HG03469 (cell line): ENCODE data around the gene POMT2.
"Not testable (repeated sequence)": the region's sequence is repeated elsewhere in the genome, so short reads cannot be mapped to it uniquely, and the experiment has no call there.

Experiments
- ATAC-seq: cut with Tn5 transposase; IDR thresholded peaks from one replicate; pipeline ENCODE4 v1.9.1; 2021; ENCODE audit warnings: mild to moderate bottlenecking, moderate library complexity, moderate number of reproducible peaks; ENCODE audit not compliant: unreplicated experiment

Gene POMT2

DNA sequence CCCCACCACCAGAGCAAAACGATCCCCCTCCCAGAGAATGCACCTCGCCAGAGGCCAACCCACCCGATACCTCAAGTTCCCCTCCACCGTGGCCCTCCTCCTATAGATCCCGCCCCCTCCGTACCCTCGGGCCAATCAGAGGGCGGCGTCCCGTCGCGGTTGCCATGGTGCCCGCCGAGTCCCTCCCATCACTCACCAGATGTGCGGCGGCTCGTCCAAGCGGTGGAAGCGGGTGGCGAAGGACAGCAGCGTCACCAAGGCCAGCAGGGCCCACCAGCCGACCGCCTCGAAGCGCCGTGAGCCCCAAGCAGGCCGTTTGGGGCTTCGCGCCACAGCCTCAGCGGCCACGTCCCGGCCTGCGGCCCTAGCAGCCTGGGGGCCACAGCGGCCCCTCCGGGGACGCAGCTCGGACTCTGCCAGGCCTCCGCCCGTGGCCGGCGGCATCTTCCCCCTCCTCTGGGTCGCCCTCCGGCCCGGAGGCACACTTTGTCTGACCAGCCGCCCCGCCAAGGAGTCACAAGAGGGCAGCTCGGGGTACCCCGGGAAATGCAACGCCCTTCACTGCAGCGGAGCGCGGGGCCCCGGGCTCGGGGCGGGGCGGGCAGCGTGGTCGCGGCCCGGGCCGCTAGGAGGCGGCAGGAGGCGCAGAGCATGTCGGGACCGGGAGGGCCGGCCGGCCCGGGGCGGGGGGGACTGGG, at the start of gene POMT2:
Gene POMT2, minus strand, starts transcription at position 646 of the 698 bp plus-strand sequence. Its CDS starts 202 bp downstream, at position 444.
- ATAC-seq, result peak; percentile 46

GRCh38 chr14:77369285-77369684, 48.6 kb upstream of the POMT2 start:
- ATAC-seq, result no peak

DNA sequence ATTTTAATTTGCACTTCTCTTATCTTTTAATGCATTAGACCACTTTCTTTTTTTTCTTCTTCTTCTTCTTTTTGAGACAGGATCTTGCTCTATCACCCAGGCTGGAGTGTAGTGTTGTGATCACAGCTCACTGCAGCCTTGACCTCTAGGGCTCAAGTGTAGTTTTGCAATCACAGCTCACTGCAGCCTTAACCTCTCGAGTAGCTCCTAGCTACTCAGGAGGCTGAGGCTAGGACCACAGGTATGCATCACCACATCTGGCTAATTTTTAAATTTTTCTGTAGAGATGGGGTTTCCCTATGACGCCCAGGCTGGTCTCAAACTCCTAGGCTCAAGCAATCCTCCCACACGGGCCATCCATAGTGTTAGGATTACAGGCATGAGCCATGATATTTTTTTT, 43.5 kb upstream of the POMT2 start:
- no peak for ATAC-seq

DNA sequence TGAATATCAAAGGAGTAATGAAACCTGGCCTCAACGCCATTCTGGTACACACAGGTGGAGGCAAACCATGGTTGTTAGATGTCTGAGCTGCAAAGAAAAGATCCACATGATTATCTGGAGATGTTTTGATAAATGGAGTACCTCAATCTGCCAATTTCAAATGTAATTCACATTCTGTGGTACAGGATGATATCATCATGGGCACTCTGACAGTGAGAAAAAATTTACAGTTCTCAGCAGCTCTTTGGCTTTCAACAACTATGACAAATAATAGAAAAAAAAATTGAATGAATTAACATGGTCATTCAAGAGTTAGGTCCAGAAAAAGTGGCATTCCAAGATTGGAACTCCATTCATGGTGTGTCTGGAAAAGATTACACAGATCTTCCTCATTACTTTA, 38.9 kb upstream of the POMT2 start:
- ATAC-seq, result no peak

DNA sequence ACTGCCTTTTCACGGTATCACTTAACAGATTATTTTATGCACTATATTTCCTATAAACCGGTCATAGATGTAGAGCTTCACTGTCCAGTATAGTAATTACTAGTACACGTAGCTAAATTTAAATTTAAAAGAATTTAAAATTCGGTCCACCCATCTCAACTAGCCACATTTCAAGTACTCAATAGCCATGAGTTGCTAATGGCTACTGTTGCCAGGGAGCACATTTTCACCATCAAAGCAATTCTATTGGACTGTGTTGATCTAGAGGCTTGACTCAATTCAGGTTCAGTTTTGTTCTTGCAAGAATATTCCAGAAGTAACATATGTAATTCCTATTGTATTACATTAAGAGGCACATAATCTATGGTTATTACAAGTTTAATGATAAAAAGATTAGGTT, 36.2 kb upstream of the POMT2 start:
- no peak for ATAC-seq

DNA sequence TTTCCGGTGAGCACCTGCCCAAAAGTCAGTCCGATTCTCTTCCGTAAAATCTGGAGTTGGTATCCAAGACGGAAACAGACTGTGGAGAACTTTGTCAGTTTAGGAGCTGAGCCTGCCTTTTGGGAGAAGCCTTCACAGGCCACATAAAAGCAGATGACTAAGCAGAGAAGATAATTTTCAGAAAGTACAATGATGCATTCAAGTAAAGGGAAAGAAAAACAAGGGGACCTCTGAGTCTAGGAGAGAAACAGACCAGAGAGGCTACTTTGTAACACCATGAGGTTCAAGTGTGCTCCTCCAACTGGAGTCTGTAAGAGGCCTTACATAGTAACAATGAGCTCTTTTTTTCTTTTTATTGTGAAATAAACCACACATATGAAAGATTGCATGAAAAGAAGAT, 35.1 kb upstream of the POMT2 start:
- ATAC-seq, result no peak

DNA sequence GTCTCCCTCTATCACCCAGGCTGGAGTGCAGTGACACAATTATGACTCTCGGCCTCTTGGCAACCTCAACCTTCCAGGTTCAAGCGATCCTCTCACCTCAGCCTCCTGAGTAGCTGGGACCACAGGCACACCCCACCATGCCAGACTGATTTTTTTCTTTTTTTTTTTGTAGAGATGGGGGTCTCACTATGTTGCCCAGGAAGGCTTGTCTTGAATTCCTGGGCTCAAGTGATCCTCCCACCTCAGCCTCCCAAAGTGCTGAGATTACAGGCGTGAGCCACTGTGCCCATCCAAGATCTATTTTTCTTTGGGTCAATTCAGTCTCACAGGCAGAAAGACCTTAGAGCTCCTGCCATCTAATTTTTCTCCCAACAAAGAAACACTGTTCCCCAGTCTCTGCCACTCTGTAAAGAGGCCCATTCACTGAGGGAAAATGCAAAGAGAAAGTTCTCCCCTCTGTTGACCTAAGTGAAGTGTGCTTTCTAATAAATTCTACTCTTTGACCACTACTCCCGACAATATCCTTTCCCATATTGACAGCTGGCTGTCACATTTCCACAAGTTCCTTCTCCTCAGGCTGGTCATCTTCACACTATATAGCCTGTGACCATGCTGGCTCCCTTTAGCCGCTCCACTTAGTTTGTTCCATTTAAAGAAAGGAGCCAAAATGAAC, 32.9 kb upstream of the POMT2 start:
- ATAC-seq, result no peak

DNA sequence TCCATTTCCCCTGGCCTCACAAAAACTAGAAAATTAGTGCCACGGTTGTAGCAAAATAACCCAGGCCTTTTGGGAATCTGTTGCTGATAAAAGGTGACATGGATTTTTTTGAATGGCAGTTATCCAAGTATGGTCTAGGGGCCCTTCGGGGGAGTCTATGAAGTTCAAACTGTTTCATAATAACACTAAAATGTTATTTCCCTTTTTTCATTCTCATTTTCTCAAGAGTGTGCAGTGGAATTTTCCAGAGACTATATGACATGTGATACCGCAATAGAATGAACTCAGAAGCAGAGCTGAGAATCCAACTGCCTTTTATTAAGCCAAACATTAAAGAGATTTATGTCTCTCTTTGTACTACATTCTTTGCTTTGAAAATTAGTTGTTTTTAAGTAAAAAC, 27.1 kb upstream of the POMT2 start:
- no peak for ATAC-seq

- no peak for ATAC-seq
Measured at GRCh38 chr14:77346495-77346894, 25.8 kb upstream of the POMT2 start.

- no peak for ATAC-seq
Measured at GRCh38 chr14:77344377-77344996, 23.8 kb upstream of the POMT2 start.

DNA sequence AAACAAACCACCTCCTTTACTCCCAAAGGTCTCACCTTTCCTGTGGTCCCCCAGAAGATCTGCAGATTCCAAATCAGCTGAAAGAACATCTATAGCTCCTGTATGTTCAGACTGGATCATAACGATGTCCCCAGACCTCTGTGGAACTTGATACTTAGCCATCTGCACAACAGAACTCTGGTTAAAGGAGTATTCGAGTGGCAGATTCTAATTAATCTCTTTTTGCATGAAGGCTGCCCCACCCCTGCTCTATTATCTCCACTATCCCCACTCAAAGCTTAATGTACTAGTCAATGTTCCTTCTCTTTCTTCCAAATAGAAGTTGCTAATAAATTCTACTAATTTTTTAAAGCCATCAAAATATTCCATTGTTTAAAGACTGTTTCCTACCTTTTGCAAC, 23.0 kb upstream of the POMT2 start:
- ATAC-seq, result no peak

DNA sequence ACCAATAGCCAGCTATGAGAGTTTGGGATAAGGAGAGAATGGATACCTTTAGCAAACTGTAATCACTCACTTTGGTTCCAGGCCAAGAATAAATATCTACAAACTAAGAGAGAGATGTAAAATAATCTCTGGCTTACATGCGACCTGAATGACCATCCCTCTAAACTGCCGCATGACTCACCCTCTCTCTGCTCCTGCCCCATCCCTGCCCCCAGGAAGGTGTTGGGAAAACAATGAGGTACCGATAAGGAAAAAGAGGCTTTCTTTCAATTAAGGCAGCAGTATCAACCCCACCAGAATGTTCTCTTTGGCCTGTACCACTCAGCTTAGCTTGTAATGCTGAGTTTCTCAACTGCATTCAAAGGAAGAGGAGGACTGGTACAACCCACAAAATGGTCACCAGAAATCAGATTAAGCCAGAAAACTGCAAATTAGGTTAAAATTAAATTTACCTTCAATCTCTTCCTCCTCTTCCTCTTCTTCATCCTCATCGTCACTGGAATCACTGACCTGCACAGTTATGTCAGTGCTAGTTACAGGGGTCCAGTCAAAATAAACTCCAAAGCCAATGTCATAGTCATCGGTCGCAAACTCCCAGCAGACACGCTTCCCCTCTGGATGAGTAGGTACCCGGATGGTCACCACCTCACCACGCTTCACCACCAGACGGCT, 22.2 kb upstream of the POMT2 start:
- ATAC-seq, result no peak

- ATAC-seq, result no peak
Measured at GRCh38 chr14:77340389-77340788, 19.7 kb upstream of the POMT2 start.

DNA sequence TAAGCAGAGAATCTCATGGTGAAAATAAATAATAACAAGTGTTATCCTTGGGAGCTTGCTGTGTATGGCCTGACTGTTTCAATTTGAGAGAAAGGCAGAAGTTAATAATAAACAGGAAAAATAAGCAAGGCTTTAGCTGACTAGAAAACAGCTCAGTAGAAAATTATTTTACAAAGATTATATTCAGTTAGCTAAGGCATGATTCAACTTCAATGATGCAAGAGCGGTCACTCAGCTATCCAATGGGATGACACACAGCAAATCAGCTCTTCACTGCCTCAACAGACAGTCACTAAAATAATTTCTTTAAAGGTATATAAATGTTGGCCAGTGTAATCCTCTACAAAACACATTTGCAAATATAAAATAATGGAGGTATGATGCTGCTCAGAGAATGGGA, 18.7 kb upstream of the POMT2 start:
- no peak for ATAC-seq

DNA sequence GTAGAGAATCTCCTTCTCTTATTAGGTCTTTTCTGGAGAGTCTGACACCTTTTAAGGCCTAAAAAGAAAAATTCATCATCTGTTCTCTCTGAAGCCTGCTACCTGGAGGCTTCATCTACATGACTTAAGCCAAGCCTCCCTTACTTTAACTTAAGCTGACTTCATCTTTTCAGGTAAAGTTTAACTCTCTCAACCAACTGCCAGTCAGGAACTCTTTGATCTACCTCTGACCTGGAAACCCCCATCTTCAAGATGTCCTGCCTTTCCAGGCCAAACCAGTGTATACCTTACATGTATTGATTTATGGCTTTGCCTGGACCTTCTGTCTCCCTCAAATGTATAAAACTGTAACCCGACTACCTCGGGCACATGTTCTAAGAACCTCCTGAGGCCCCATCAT, 17.6 kb upstream of the POMT2 start:
- no peak for ATAC-seq

DNA sequence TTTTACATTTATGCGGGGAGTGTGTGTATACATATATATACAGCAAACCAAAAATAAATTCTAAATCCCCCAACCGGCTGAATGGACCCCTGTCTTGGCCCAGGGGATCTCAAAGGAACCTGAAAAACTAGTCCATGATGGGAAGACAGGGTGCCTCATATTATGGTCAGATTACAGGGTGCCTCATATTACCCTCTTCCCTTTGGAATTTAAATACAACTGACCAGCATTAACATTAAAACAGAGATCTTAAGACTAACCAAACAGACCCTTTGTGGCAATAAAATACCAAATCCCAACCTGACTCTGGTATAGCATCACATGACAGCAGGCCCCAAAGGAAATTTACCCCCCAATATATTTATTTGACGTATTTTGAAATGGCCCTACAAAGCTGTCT, 17.2 kb upstream of the POMT2 start:
- ATAC-seq, result no peak

GRCh38 chr14:77337255-77337654, 16.6 kb upstream of the POMT2 start:
- not testable (repeated sequence) for ATAC-seq

DNA sequence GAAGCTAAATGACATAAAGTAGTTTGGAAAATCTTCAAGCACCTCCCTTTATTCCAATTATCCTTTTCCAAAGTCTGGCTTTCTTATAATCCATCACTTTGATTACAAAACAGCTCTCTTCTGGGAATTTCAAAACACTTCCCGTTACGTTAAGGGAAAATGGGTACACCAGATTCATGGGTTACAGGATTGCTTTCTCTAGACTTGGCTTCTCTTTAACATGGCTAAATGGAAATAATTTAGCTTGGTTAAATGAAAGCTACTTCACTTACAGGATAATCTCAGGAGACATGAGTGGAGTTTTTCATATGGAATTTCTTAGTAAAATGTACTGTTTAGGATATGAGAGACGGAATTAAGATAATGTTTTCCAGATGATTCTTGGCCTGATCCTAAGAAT, 14.9 kb upstream of the POMT2 start:
- no peak for ATAC-seq

- ATAC-seq, result no peak
Measured at GRCh38 chr14:77329872-77330271, 9.2 kb upstream of the POMT2 start.

DNA sequence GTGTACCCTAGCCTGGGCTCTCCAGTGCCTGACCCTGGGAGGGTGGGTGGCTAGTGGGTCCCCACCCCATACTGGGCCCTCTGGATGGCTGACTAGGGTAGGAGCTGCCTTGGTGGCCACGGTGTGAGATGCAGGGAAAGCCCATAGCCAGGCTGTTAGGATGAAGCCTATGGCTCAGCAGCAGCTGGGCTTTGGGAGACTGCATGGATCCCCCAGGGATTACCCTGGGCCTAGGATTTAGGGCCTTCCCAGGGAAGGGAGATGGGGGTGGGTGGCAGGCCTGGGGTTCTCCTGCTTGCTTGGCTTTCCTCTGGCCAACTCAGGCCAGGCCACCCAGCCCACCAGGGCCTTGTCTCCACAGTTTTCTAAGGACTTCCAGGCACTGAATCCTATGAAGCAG, 6.4 kb upstream of the POMT2 start:
- ATAC-seq, result no peak

GRCh38 chr14:77325746-77326094, 5.0 kb upstream of the POMT2 start:
- no peak for ATAC-seq
